Mesenchymal stem cell (in vitro differentiated cells and primary cell): Measurements from ENCODE around the gene CDC42SE1.

Experiments used
- DNase-seq: peaks from one replicate; pipeline ENCODE4 v3.0.0-alpha.2; 2013
- H2AFZ ChIP-seq: one replicate; pipeline ENCODE4 v1.6.1; 2013; ENCODE audit warnings: low read depth, mild to moderate bottlenecking, control low read depth, inconsistent platforms, low read length, moderate library complexity
- H2AK5ac ChIP-seq: 2 replicates; pipeline ENCODE4 v1.6.1; 2013; ENCODE audit warnings: low read length, moderate library complexity, mild to moderate bottlenecking, inconsistent platforms; ENCODE audit not compliant: severe bottlenecking
- H2BK120ac ChIP-seq: one replicate; pipeline ENCODE4 v1.6.1; 2013; ENCODE audit warnings: low read depth, mild to moderate bottlenecking, inconsistent platforms, low read length, moderate library complexity
- H2BK12ac ChIP-seq, 2 experiments: one replicate each; pipeline ENCODE4 v1.6.1; 2013; ENCODE audit warnings: inconsistent platforms in 2 of 2, low read length in 2 of 2, mild to moderate bottlenecking in 2 of 2, moderate library complexity in 2 of 2, control low read depth in 1 of 2
- H2BK15ac ChIP-seq: one replicate; pipeline ENCODE4 v1.6.1; 2013; ENCODE audit warnings: mild to moderate bottlenecking, low read depth, inconsistent platforms; ENCODE audit not compliant: poor library complexity, severe bottlenecking
- H2BK5ac ChIP-seq: 2 replicates; pipeline ENCODE4 v1.6.1; 2013; ENCODE audit warnings: low read depth, mild to moderate bottlenecking, low read length, control low read depth, inconsistent platforms; ENCODE audit not compliant: poor library complexity, severe bottlenecking
- H3K14ac ChIP-seq, 2 experiments: one replicate each; pipeline ENCODE4 v1.6.1; 2013; ENCODE audit warnings: inconsistent platforms in 2 of 2, low read length in 2 of 2, control low read depth in 1 of 2, mild to moderate bottlenecking in 1 of 2, moderate library complexity in 1 of 2
- H3K18ac ChIP-seq, 2 experiments: one replicate each; pipeline ENCODE4 v1.6.1; 2013; ENCODE audit warnings: inconsistent platforms in 2 of 2, low read length in 2 of 2, control low read depth in 1 of 2, low read depth in 1 of 2, mild to moderate bottlenecking in 1 of 2
- H3K23ac ChIP-seq, 2 experiments: one replicate each; pipeline ENCODE4 v1.6.1; 2013; ENCODE audit warnings: inconsistent platforms in 2 of 2, low read length in 2 of 2, mild to moderate bottlenecking in 2 of 2, moderate library complexity in 2 of 2, control low read depth in 1 of 2
- H3K27ac ChIP-seq: 2 replicates; pipeline ENCODE4 v1.5.1; 2013; ENCODE audit warnings: mild to moderate bottlenecking, moderate library complexity, low read length, control low read depth, inconsistent platforms; ENCODE audit not compliant: poor library complexity, severe bottlenecking
- H3K27me3 ChIP-seq, 2 experiments: 2 replicates each; pipeline versions ENCODE4 v1.6.1 to v1.7.0; 2013; ENCODE audit warnings: low read length in 2 of 2, mild to moderate bottlenecking in 2 of 2, moderate library complexity in 2 of 2, control low read depth in 1 of 2, inconsistent platforms in 1 of 2; ENCODE audit not compliant: control insufficient read depth in 1 of 2, insufficient read depth in 1 of 2
- H3K36me3 ChIP-seq, 2 experiments: 2 replicates each; pipeline versions ENCODE4 v1.6.1 to v1.7.0; 2013; ENCODE audit warnings: low read length in 2 of 2, control low read depth in 1 of 2, inconsistent platforms in 1 of 2, low read depth in 1 of 2, mild to moderate bottlenecking in 1 of 2; ENCODE audit not compliant: insufficient read depth in 2 of 2, control insufficient read depth in 1 of 2
- H3K4ac ChIP-seq, 2 experiments: one replicate each; pipeline ENCODE4 v1.6.1; 2013; ENCODE audit warnings: inconsistent platforms in 2 of 2, low read length in 2 of 2, mild to moderate bottlenecking in 2 of 2, moderate library complexity in 2 of 2, control low read depth in 1 of 2, low read depth in 1 of 2
- H3K4me1 ChIP-seq: 2 replicates; pipeline ENCODE4 v1.6.1; 2013; ENCODE audit warnings: low read depth, low read length, control low read depth; ENCODE audit not compliant: control insufficient read depth, insufficient read depth
- H3K4me2 ChIP-seq: 2 replicates; pipeline ENCODE4 v1.6.1; 2013; ENCODE audit warnings: low read length, mild to moderate bottlenecking, inconsistent platforms; ENCODE audit not compliant: poor library complexity, severe bottlenecking
- H3K4me3 ChIP-seq, 2 experiments: 2 replicates each; pipeline versions ENCODE4 v1.5.1 to v1.7.0; 2013; ENCODE audit warnings: low read length in 2 of 2, mild to moderate bottlenecking in 2 of 2, control low read depth in 1 of 2, low read depth in 1 of 2; ENCODE audit not compliant: insufficient read depth in 1 of 2
- H3K79me1 ChIP-seq: replicated peaks from 2 replicates; pipeline ENCODE4 v1.6.1; 2013; ENCODE audit warnings: mild to moderate bottlenecking, control low read depth, low read length, inconsistent platforms; ENCODE audit not compliant: poor library complexity, severe bottlenecking
- H3K9ac ChIP-seq: 2 replicates; pipeline ENCODE4 v1.7.0; 2013; ENCODE audit warnings: mild to moderate bottlenecking, low read length, moderate library complexity
- H3K9me3 ChIP-seq: 2 replicates; pipeline ENCODE4 v1.7.0; 2013; ENCODE audit warnings: mild to moderate bottlenecking, low read length; ENCODE audit not compliant: control insufficient read depth
- H4K8ac ChIP-seq: one replicate; pipeline ENCODE4 v1.6.1; 2013; ENCODE audit warnings: inconsistent platforms, mild to moderate bottlenecking, low read length, moderate library complexity
- H4K91ac ChIP-seq: one replicate; pipeline ENCODE4 v1.6.1; 2013; ENCODE audit warnings: mild to moderate bottlenecking, low read length, inconsistent platforms
- WGBS: methylation state at CpG from one replicate; pipeline ENCODE4 v1.1.7; 2013; ENCODE audit warnings: mixed read lengths; 5-methylcytosine and 5-hydroxymethylcytosine counted together

CDC42SE1 gene

GRCh38 chr1:151051356-151052009 is 7.9 kb downstream of the CDC42SE1 start:
- Histone ChIP-seq H2BK15ac (no peak overlapping the region), H4K91ac (no peak overlapping the region), H3K23ac (no peak overlapping the region), H3K9me3 (no peaks in the 10 kb centered on the region), H3K4ac (no peak overlapping the region), H3K18ac (no peak overlapping the region), H4K8ac (no peak overlapping the region), H3K36me3 (peaks cover 33 to 67% of the 10 kb centered on the region in 2 experiments), H3K27ac (no peak overlapping the region), H3K79me1 (peaks cover 9% of the 10 kb centered on the region), H3K27me3 (no peaks in the 10 kb centered on the region), H2AK5ac (no peak overlapping the region), H2BK5ac (no peak overlapping the region), H3K4me3 (no peak overlapping the region), H3K4me2 (no peak overlapping the region), H3K14ac (no peak overlapping the region), H2AFZ (no peak overlapping the region), H3K4me1 (peaks cover 13% of the 10 kb centered on the region), H3K9ac (no peak overlapping the region), H2BK120ac (no peak overlapping the region), H2BK12ac (no peak overlapping the region)
- 83% methylated on average over 1 of the region's 2 CpGs for WGBS
- no peak for DNase-seq

DNA sequence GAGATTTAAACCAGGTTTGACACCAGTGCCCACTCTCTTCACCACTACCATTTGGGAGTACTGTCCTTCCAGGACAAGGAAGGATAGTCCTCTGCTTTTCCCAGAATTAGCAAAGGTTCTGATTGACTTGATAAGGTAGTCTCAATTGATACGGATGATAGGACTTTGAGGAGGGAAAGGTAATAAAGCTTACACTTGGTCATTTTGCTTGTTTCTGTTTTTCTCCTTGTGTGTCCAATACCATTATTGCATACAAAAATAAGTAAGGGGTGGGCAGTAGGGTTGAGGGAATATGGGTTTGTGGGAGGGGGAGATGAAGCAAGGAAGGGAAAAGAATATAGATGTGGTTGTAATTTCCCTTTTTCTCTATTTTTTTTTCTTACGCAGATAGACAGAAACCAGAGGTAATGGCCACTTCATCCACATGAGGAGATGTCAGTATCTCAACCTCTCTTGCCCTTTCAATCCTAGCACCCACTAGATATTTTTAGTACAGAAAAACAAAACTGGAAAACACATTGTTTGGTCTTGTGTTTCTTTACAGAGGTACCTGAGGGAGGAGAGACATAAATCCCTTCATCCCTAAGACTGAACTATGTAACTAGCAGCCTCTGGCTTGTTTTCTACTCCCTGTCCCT is 9.3 kb downstream of the CDC42SE1 start:
- H3K4me1 ChIP-seq, result peaks cover 8% of the 10 kb centered on the region
- H3K9ac ChIP-seq, result no peak overlapping the region
- no peak overlapping the region for H4K8ac ChIP-seq
- H3K27ac ChIP-seq, result no peak overlapping the region
- no peak overlapping the region for H3K14ac ChIP-seq
- H2BK5ac ChIP-seq, result no peak overlapping the region
- 100% methylated on average over 1 of the region's 2 CpGs for WGBS
- no peak overlapping the region for H4K91ac ChIP-seq
- no peaks in the 10 kb centered on the region for H3K9me3 ChIP-seq
- H3K4ac ChIP-seq, result no peak overlapping the region
- H2BK12ac ChIP-seq, result no peak overlapping the region
- no peak overlapping the region for H3K4me3 ChIP-seq
- no peaks in the 10 kb centered on the region for H3K27me3 ChIP-seq
- H3K79me1 ChIP-seq, result peaks cover 9% of the 10 kb centered on the region
- no peak overlapping the region for H2BK15ac ChIP-seq
- no peak overlapping the region for H2AK5ac ChIP-seq
- no peak overlapping the region for H3K23ac ChIP-seq
- H3K18ac ChIP-seq, result no peak overlapping the region
- H3K36me3 ChIP-seq, result peaks cover 26 to 54% of the 10 kb centered on the region in 2 experiments
- H2AFZ ChIP-seq, result no peak overlapping the region
- no peak for DNase-seq
- H2BK120ac ChIP-seq, result no peak overlapping the region
- no peak overlapping the region for H3K4me2 ChIP-seq

DNA sequence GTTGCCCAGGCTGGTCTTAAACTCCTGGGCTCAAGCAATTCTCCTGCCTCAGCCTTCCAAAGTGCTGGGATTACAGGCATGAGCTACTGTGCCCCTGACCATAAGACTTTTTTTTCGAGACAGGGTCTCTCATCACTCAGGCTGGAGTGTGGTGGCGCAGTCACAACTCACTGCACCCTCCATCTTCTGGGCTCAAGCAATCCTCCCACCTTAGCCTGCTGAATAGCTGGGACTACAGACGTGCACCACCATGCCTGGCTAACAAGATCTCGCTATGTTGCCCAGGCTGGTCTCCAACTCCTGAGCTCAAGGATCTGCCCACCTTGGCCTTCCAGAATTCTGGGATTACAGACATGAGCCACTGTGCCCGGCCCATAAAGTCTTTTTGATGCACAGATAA is 10.0 kb downstream of the CDC42SE1 start:
- Histone ChIP-seq H3K36me3 (peaks cover 21 to 47% of the 10 kb centered on the region in 2 experiments), H3K27ac (no peak overlapping the region), H2AFZ (no peak overlapping the region), H2BK15ac (no peak overlapping the region), H3K4me3 (no peak overlapping the region), H3K9me3 (no peaks in the 10 kb centered on the region), H4K8ac (peak overlapping the region; percentile 24), H3K79me1 (peaks cover 5% of the 10 kb centered on the region), H3K4me1 (peaks cover 8% of the 10 kb centered on the region), H3K4ac (no peak overlapping the region), H4K91ac (no peak overlapping the region), H2BK5ac (no peak overlapping the region), H3K18ac (no peak overlapping the region), H2AK5ac (no peak overlapping the region), H2BK120ac (no peak overlapping the region), H3K9ac (no peak overlapping the region), H3K27me3 (no peaks in the 10 kb centered on the region), H3K4me2 (no peak overlapping the region), H3K14ac (no peak overlapping the region), H3K23ac (no peak overlapping the region), H2BK12ac (no peak overlapping the region)
- WGBS, result 98% methylated on average over 4 of the region's 5 CpGs
- DNase-seq, result no peak

GRCh38 chr1:151048645-151049032 is 10.8 kb downstream of the CDC42SE1 start:
- 67% methylated on average over 3 of the region's 3 CpGs for WGBS
- Histone ChIP-seq H2AK5ac (no peak overlapping the region), H3K27me3 (no peaks in the 10 kb centered on the region), H3K4me1 (peaks cover 8% of the 10 kb centered on the region), H2BK12ac (no peak overlapping the region), H3K14ac (no peak overlapping the region), H3K9me3 (no peaks in the 10 kb centered on the region), H3K9ac (peak overlapping the region; percentile 88), H2BK5ac (no peak overlapping the region), H3K4me2 (peak overlapping the region; percentile 90), H2BK15ac (no peak overlapping the region), H2AFZ (no peak overlapping the region), H3K23ac (no peak overlapping the region), H3K18ac (peak overlapping the region in 1 of 2 experiments; percentile 22), H3K4me3 (peak overlapping the region; percentile 69 to 83), H3K4ac (no peak overlapping the region), H4K8ac (peak overlapping the region; percentile 8), H3K27ac (no peak overlapping the region), H3K79me1 (peaks cover 2% of the 10 kb centered on the region), H4K91ac (no peak overlapping the region), H2BK120ac (no peak overlapping the region), H3K36me3 (peaks cover 15 to 39% of the 10 kb centered on the region in 2 experiments)
- no peak for DNase-seq
